Endometrial microvascular endothelial cells (primary cell): ENCODE measurements around the gene PLD3. TPM values are rescaled to one million over a fixed set of nuclear protein-coding genes. Genes with fewer than 3 reads are reported as not detected.
"Not testable (repeated sequence)": the region's sequence is repeated elsewhere in the genome, so short reads cannot be mapped to it uniquely, and the experiment has no call there.

ENCODE experiments used
- in situ Hi-C: cut with HindIII; loops from 2 replicates; pipeline ENCODE4 v1.10.0; 2017; ENCODE audit warnings: low sequenced_read_pairs, low pct_unique_long_range_greater_than_20kb; ENCODE audit errors: inconsistent ontology term
- total RNA-seq: library from RNA; depleted of rRNA; stranded (reverse); fragments of >200 nt; gene quantifications from one replicate; pipeline ENCODE4 v1.2.3, GENCODE V29; 2015; ENCODE audit errors: inconsistent ontology term

The PLD3 gene
- total RNA-seq, 1 donor from 2014 or later = 404 TPM

DNA sequence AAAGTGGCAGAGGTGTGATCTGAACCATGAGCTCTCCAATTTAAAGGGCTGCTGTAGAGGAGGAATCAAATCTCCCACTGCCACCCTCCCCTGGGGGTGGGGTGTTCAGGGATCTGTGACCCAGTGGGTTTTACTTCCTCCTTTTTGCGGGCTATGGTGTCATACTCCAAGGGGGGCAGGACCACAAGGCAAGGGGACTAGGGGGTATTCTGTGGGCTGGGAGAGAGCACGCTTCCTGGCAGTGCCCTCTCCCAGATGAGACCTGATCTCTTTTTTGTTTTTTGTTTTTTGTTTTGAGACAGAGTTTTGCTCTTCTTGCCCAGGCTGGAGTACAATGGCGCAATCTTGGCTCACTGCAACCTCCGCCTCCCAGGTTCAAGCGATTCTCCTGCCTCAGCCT, 10.3 kb downstream of the PLD3 start:
- in situ Hi-C loops = no loop called here

GRCh38 chr19:40360020-40360707, 11.7 kb downstream of the PLD3 start:
- in situ Hi-C loops = no loop called here

- in situ Hi-C loops = no loop called here
These were observed 12.3 kb downstream of the PLD3 start for GRCh38 chr19:40360708-40361241.

DNA sequence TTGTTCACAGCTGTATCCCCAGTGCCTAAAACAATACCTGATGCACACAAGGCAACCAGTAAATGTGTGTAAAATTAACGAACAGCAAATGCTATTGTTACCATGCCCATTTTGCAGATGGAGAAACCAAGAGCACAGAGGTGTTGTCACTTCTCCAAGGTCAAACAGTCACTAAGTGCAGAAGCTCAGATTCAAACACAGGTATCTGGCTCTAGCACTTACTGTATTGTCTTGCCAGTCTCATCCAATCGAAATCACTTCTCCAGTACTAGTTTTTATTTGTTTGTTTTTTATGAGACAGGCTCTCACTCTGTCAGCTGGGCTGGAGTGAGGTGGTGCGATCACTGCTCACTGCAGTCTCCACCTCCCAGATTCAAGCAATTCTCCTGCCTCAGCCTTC, 13.7 kb downstream of the PLD3 start:
- in situ Hi-C loops = no loop called here

DNA sequence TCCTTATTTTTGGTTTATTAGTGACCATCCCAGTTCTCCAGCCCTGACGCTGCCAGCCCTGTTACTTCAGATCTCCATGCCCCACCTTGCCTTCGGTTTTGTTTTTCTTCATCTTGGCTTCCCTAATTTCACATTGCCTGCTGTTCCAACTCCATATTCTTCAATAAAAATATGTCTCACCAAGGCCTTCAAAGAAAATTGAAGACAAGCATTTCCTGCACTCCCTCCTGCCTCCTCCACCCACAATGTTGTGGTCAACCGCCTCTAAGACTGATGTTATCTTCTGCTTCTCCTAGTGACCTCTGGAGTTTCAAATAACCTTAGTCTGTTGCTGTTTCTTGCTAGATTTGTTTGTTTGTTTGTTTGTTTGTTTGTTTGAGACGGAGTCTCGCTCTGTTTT, 14.6 kb downstream of the PLD3 start:
- in situ Hi-C loops = no loop called here

DNA sequence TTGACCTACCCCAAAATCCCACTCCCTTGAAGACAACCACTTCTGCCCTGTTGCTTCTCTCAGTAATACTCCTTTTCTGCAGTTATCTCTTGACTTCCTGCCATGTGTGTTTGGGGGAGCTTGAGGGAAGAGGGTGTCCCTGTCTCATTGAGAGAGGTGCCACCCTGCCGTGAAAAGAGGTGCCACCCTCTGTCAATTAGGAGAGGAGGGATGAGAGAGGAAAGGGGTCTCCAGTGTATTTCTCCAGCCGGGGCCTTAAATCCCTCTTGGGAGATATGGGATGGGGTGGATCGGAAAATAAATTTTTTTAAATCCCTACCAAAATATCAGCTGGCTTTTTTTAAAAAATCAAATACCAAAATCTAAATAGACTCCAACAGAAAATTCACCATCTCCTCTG, 16.5 kb downstream of the PLD3 start:
- in situ Hi-C loops = no loop called here

DNA sequence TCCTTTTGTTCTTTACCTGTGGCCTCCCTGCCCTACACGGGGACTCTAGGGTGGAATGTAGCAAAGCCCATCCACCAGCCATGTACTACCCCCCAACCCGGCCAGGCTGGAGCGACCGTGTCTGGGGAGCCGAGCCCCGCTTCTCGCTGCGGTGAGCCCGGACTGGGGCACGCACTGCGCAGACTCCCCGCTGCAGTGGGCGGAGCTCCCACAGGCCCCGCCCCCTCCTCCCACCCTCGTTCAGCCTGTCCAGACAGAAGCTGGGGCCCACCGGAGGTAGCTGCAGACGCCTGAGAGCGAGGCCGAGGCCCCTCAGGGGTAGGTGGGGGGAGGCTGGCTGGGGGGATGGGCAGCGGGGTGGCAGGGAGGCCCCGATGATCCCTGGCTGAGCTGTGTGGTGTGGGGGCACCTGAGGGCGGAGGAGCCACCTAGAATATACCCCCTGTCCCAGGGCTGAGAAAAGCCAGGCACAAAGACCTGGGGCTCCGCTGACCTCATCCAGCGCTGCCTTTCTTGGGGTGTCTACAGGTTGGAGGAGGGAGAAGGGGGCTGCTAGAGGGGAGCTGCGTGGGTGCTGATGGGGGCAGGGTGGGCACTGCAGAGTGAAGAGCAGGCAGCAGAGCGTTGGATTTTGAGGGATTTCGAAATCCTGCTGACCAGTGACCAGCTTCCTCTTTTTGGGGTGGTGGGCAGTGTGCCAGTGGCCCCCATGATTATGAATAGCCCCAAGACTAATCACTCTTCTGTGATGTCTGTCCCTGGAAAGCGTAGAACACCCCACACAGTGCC, 17.3 kb downstream of the PLD3 start:
- in situ Hi-C loops = no loop called here

DNA sequence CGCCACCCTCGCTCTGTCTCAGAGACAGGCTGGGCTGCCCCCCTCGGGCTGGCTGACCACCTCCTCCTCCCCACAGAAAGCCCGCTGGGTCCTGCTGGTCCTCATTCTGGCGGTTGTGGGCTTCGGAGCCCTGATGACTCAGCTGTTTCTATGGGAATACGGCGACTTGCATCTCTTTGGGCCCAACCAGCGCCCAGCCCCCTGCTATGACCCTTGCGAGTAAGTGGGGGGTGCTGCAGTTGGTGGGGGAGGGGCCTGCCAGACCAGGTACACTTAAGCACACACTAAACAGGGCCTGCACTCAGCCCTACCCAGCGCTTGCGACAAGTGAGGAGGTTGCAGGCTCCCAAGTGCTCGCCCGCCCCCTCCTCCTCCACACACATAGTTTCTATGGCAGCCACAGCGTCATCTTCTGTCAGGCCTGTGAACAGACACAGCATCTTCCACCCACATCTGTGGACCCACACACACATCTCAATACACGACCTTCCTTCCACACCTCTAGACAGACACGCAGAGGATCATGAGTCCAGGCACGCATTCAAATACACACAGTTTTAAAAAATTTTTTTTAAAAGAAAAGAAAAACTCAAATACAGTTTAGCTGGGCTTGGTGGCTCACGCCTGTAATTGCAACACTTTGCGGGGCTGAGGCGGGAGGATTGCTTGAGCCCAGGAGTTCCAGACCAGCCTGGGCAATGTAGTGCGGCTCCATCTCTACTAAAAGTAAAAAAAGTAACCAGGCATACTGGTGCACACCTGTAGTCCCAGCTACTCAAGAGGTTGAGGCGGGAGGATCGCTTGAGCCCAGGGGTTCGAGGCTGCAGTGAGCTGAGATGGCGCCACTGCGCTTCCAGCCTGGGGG, 18.4 kb downstream of the PLD3 start:
- in situ Hi-C loops = no loop called here

DNA sequence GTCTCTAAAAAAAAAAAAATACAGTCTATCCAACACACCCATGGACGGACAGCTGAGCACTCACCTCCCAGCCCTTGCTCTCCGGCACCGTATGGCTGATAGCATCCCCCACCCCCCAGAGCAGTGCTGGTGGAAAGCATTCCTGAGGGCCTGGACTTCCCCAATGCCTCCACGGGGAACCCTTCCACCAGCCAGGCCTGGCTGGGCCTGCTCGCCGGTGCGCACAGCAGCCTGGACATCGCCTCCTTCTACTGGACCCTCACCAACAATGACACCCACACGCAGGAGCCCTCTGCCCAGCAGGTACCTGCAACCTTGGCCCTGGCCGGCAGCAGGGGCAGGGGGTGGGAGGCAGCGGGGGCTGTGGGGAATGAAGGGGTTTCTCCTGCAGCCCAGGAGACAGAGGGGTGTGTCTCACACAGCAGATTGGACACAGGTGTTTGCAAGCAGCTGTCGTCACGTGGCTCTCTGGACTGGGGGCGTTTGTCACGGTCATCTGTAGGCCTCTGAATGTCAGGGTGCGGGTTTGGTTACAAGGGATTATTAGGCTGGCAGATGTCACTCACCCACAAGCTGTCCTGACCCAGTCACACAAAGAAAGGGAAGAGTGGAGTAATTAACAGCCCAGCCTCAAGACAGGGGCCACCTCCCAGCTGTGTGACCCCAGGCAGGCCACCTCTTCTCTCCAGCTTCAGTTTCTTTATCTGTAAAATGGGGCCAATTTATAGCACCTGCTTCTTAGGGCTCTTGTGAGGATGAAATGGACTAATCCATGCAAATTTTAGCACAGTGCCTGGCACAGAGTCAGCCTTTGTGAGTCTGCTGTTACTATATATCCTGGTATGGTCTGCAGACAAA, 19.3 kb downstream of the PLD3 start:
- in situ Hi-C loops = no loop called here

DNA sequence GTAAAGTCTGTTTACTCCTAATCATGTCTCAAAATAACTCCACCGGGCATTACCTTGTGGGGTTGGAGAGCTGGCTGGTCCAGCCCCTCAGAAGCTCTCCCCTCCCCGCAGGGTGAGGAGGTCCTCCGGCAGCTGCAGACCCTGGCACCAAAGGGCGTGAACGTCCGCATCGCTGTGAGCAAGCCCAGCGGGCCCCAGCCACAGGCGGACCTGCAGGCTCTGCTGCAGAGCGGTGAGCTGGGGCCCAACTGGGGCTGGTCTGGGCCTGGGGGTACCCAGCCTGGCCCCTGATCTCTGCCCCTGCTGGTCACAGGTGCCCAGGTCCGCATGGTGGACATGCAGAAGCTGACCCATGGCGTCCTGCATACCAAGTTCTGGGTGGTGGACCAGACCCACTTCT, 21.3 kb downstream of the PLD3 start:
- in situ Hi-C loops = no loop called here

DNA sequence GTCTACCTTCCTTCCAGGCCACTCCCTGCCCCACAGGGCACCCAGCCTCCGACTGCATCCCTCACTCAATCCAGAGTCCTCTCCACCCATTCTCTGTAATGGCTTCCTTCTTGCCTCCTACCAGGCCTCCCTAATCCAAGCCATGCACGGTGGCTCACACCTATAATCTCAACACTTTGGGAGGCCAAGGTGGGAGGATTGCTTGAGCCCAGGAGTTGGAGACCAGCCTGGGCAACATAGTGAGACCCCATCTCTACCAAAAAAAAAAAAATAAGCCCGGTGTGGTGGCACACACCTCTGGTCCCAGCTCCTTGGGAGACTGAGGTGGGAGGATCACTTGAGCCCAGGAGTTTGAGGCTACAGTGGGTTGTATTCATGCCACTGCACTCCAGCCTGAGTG, 21.8 kb downstream of the PLD3 start:
- in situ Hi-C loops = not testable (repeated sequence)

GRCh38 chr19:40370997-40371801, 22.7 kb downstream of the PLD3 start:
- in situ Hi-C loops = no loop called here

DNA sequence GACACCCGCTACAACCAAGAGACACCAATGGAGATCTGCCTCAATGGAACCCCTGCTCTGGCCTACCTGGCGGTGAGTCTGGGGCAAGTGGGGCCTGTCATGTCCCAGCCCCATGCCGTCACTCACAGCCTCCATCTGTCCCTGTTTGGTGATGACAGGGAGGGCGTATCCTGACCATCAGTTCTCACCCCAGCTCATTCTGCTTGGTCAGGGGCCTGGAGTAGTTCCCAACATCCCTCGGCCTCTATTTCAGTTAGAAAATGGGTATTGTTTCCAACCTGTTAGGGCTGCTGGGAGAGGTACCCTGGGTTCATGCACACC, 23.3 kb downstream of the PLD3 start:
- in situ Hi-C loops = no loop called here

- in situ Hi-C loops = no loop called here
These were observed 25.6 kb downstream of the PLD3 start for GRCh38 chr19:40374084-40374483.

DNA sequence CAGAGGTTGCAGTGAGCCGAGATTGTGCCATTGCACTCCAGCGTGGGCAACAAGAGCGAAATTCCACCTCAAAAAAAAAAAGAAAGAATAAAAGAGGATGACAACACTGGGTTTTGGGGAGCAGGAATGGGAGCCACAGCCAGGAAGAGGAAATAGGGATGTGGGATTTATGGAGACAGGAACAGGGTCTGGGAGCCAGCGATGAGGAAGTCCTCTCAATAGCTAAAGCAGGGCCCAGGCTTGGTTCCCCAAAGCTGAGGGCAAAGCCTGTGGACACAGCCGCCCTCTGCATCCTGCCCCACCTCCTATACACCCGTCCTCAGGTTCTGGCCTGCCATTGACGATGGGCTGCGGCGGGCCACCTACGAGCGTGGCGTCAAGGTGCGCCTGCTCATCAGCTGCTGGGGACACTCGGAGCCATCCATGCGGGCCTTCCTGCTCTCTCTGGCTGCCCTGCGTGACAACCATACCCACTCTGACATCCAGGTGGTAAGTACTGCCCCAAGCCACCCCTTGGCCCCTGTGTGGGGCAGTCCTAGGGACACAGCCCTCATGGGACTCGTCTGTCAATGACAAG, 27.9 kb downstream of the PLD3 start:
- in situ Hi-C loops = no loop called here

DNA sequence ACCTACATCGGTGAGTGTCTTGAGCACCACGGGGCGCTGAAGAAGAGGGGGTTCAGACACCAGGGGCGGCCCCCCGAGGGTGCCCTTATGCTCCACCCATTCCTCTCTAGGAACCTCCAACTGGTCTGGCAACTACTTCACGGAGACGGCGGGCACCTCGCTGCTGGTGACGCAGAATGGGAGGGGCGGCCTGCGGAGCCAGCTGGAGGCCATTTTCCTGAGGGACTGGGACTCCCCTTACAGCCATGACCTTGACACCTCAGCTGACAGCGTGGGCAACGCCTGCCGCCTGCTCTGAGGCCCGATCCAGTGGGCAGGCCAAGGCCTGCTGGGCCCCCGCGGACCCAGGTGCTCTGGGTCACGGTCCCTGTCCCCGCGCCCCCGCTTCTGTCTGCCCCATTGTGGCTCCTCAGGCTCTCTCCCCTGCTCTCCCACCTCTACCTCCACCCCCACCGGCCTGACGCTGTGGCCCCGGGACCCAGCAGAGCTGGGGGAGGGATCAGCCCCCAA, 29.4 kb downstream of the PLD3 start:
- in situ Hi-C loops = no loop called here

- in situ Hi-C loops = no loop called here
These were observed 30.0 kb downstream of the PLD3 start for GRCh38 chr19:40378509-40378908.
